Renal pelvis (tissue), 4 donors: ENCODE results near the gene FAM124A. TPM values are rescaled to one million over a fixed set of nuclear protein-coding genes. Genes with fewer than 3 reads are reported as not detected.

Experiments used
- DNase-seq: peaks from one replicate; pipeline ENCODE4 v3.0.0-alpha.2; 2013
- polyA plus RNA-seq, 3 donors: library from polyadenylated mRNA; unstranded; fragments of 120-200 nt; gene quantifications; one replicate each; pipeline ENCODE4 v1.2.1, GENCODE V29; 2013; ENCODE audit not compliant: insufficient read length in 3 of 3

The FAM124A gene
- polyA plus RNA-seq, 3 donors: 5.4 to 5.8 (median 5.6) TPM

GRCh38 chr13:51213173-51213728, 8.9 kb upstream of the FAM124A start:
- no peak for DNase-seq

GRCh38 chr13:51218626-51219025, 3.6 kb upstream of the FAM124A start:
- DNase-seq: no peak

- DNase-seq: no peak
These were observed 1.5 kb upstream of the FAM124A start for GRCh38 chr13:51220706-51221105.

- no peak for DNase-seq
These were observed 1.1 kb upstream of the FAM124A start for GRCh38 chr13:51221108-51221507.

- no peak for DNase-seq
These were observed 543 bp upstream of the FAM124A start for GRCh38 chr13:51221674-51222036.

GRCh38 chr13:51222686-51223559, 725 bp downstream of the FAM124A start:
- no peak for DNase-seq

- no peak for DNase-seq
These were observed 1.5 kb downstream of the FAM124A start for GRCh38 chr13:51223560-51224270.

- no peak for DNase-seq
These were observed 2.8 kb downstream of the FAM124A start for GRCh38 chr13:51225029-51225428.

GRCh38 chr13:51227404-51227803, 5.2 kb downstream of the FAM124A start:
- DNase-seq: no peak

- no peak for DNase-seq
These were observed 7.0 kb downstream of the FAM124A start for GRCh38 chr13:51229101-51229719.

- DNase-seq: no peak
These were observed 7.5 kb downstream of the FAM124A start for GRCh38 chr13:51229731-51230130.

- DNase-seq: no peak
These were observed 8.4 kb downstream of the FAM124A start for GRCh38 chr13:51230477-51231105.

GRCh38 chr13:51231456-51231855, 9.3 kb downstream of the FAM124A start:
- no peak for DNase-seq

- DNase-seq: no peak
These were observed 10.1 kb downstream of the FAM124A start for GRCh38 chr13:51232328-51232727.

GRCh38 chr13:51233117-51233826, 11.1 kb downstream of the FAM124A start:
- no peak for DNase-seq

GRCh38 chr13:51234676-51235075, 12.5 kb downstream of the FAM124A start:
- DNase-seq: no peak

- no peak for DNase-seq
These were observed 13.0 kb downstream of the FAM124A start for GRCh38 chr13:51235186-51235585.

- DNase-seq: no peak
These were observed 13.7 kb downstream of the FAM124A start for GRCh38 chr13:51235756-51236490.

- DNase-seq: no peak
These were observed 14.2 kb downstream of the FAM124A start for GRCh38 chr13:51236491-51236792.

- DNase-seq: no peak
These were observed 15.2 kb downstream of the FAM124A start for GRCh38 chr13:51237386-51237785.

- DNase-seq: no peak
These were observed 15.7 kb downstream of the FAM124A start for GRCh38 chr13:51237887-51238286.
